Endothelial cell of umbilical vein (primary cell): ENCODE data around the gene AHI1. TPM values are rescaled to one million over a fixed set of nuclear protein-coding genes. Genes with fewer than 3 reads are reported as not detected.

Experiments used
- BruUV-seq: library from RNA; stranded (reverse); fragments of 400-500 nt; replicated peaks from 2 replicates; lab custom pipeline; 2021; lab: Mats Ljungman, UMichigan
- CTCF ChIA-PET: fragments of 300-600, 350-600 bp; sonication (Branson Sonifier 250); formaldehyde crosslinking; loops from one replicate; lab custom pipeline; 2021; ENCODE audit warnings: antibody characterized with exemption, inconsistent platforms; lab: Charles Lee
- POLR2A ChIA-PET: fragments of 300-600, 350-600 bp; sonication (Branson Sonifier 250); formaldehyde crosslinking; loops from one replicate; lab custom pipeline; 2021; ENCODE audit warnings: antibody characterized with exemption, inconsistent platforms; lab: Charles Lee
- DNase-seq: peaks from one replicate; pipeline ENCODE4 v3.0.0-alpha.2; 2011; ENCODE audit warnings: low read depth, low spot score
- FAIRE-seq: peaks from 2 replicates; lab custom pipeline; 2011; peaks lifted over from hg19 to GRCh38; lab: Jason Lieb, UNC
- H2AFZ ChIP-seq: 2 replicates; pipeline ENCODE4 v1.6.0; 2012; ENCODE audit warnings: low read depth, low read length, control low read depth, inconsistent platforms
- H3K27ac ChIP-seq: 2 replicates; pipeline ENCODE4 v1.5.1; 2011; ENCODE audit warnings: low read depth, mild to moderate bottlenecking, control low read depth, low read length, moderate library complexity; ENCODE audit not compliant: insufficient read depth
- H3K27me3 ChIP-seq, 2 experiments: 2 replicates each; pipeline versions ENCODE4 v1.6.0 to v1.6.1; 2011; ENCODE audit warnings: low read length in 2 of 2, mixed read lengths in 1 of 2; ENCODE audit not compliant: control insufficient read depth in 2 of 2, insufficient read depth in 2 of 2
- H3K36me3 ChIP-seq, 2 experiments: 2 replicates in 1 of 2; 3 replicates in 1 of 2; pipeline ENCODE4 v1.5.1; 2011; ENCODE audit warnings: low read length in 2 of 2, mild to moderate bottlenecking in 1 of 2, moderate library complexity in 1 of 2; ENCODE audit not compliant: control insufficient read depth in 2 of 2, insufficient read depth in 2 of 2; ENCODE audit errors: extremely low read depth in 1 of 2
- H3K4me1 ChIP-seq: 3 replicates; pipeline ENCODE4 v1.5.1; 2011; ENCODE audit warnings: mild to moderate bottlenecking, low read length; ENCODE audit not compliant: control insufficient read depth, insufficient read depth; ENCODE audit errors: extremely low read depth
- H3K4me2 ChIP-seq: 2 replicates; pipeline ENCODE4 v1.6.1; 2011; ENCODE audit warnings: low read length, control low read depth, mixed read lengths; ENCODE audit not compliant: insufficient read depth
- H3K4me3 ChIP-seq, 3 experiments: fragments of 200-600 bp in 1 of 3; sonication (generic), shearing (Covaris generic) in 1 of 3; replicated peaks in 1 of 3; 2 replicates each; pipeline ENCODE4 v1.5.1; 2011 to 2016; ENCODE audit warnings: control low read depth in 3 of 3, low read length in 3 of 3, mild to moderate bottlenecking in 2 of 3, inconsistent platforms in 1 of 3, low read depth in 1 of 3, moderate library complexity in 1 of 3; ENCODE audit not compliant: insufficient read depth in 1 of 3
- H3K79me2 ChIP-seq: 2 replicates; pipeline ENCODE4 v1.6.0; 2012; ENCODE audit warnings: low read length, inconsistent platforms; ENCODE audit not compliant: control insufficient read depth, insufficient read depth
- H3K9ac ChIP-seq: replicated peaks from 2 replicates; pipeline ENCODE3; 2011; ENCODE audit warnings: low read length, control low read depth; ENCODE audit not compliant: insufficient read depth; ENCODE audit errors: extremely low read depth
- H3K9me1 ChIP-seq: replicated peaks from 3 replicates; pipeline ENCODE4 v1.6.0; 2011; ENCODE audit warnings: mild to moderate bottlenecking, low read length; ENCODE audit not compliant: control insufficient read depth, insufficient read depth; ENCODE audit errors: extremely low read depth
- H3K9me3 ChIP-seq: replicated peaks from 2 replicates; pipeline ENCODE4 v1.5.1; 2012; ENCODE audit warnings: low read length, inconsistent platforms; ENCODE audit not compliant: control insufficient read depth, insufficient read depth
- H4K20me1 ChIP-seq: replicated peaks from 2 replicates; pipeline ENCODE3; 2011; ENCODE audit warnings: mild to moderate bottlenecking, low read length; ENCODE audit not compliant: control insufficient read depth, insufficient read depth; ENCODE audit errors: extremely low read depth
- CTCF ChIP-seq, 2 donors: IDR thresholded peaks; 1 replicate in 1 of 2; 2 replicates in 1 of 2; pipeline ENCODE4 v1.5.1; 2011; ENCODE audit warnings: low read length in 2 of 2, mild to moderate bottlenecking in 2 of 2, moderate library complexity in 2 of 2, control low read depth in 1 of 2, inconsistent platforms in 1 of 2, low read depth in 1 of 2; ENCODE audit not compliant: insufficient read depth in 1 of 2; ENCODE audit errors: extremely low read depth in 1 of 2
- EZH2 ChIP-seq: IDR thresholded peaks from 2 replicates; pipeline ENCODE4 v1.6.1; 2012; ENCODE audit warnings: borderline replicate concordance, low read depth, mild to moderate bottlenecking, moderate library complexity, low read length, inconsistent platforms; ENCODE audit not compliant: severe bottlenecking
- FOS ChIP-seq: IDR thresholded peaks from 2 replicates; pipeline ENCODE4 v1.6.1; 2011; ENCODE audit warnings: mild to moderate bottlenecking, low read length, moderate library complexity, borderline replicate concordance; ENCODE audit not compliant: insufficient read depth
- GATA2 ChIP-seq: IDR thresholded peaks from 2 replicates; pipeline ENCODE4 v1.7.0; 2011; ENCODE audit warnings: low read depth, mild to moderate bottlenecking, moderate library complexity, mixed read lengths, low read length; ENCODE audit not compliant: insufficient read length, insufficient read depth
- JUN ChIP-seq: IDR thresholded peaks from 2 replicates; pipeline ENCODE4 v1.6.1; 2011; ENCODE audit warnings: borderline replicate concordance, low read depth; ENCODE audit not compliant: insufficient read length, insufficient read depth
- MAX ChIP-seq: IDR thresholded peaks from 2 replicates; pipeline ENCODE4 v1.6.1; 2011; ENCODE audit not compliant: insufficient read depth, insufficient read length
- MYC ChIP-seq: IDR thresholded peaks from one replicate; pipeline ENCODE4 v1.6.1; 2011; ENCODE audit warnings: mild to moderate bottlenecking, low read depth, low read length
- POLR2A ChIP-seq: IDR thresholded peaks from 2 replicates; pipeline ENCODE4 v1.6.1; 2012; ENCODE audit warnings: low read depth, mild to moderate bottlenecking, control low read depth, low read length
- POLR2AphosphoS5 ChIP-seq: IDR thresholded peaks from 2 replicates; pipeline ENCODE4 v1.6.1; 2012; ENCODE audit warnings: low read depth, mild to moderate bottlenecking, control low read depth, low read length, moderate library complexity; ENCODE audit not compliant: insufficient read depth
- dilution Hi-C: fragments of 300-500 bp; cut with MboI; formaldehyde crosslinking; loops from one replicate; pipeline ENCODE4 v1.15.0; 2019; ENCODE audit warnings: low sequenced_read_pairs; ENCODE audit not compliant: extremely low pct_ligation_motif_present
- intact Hi-C: fragments of 100-400 bp; cut with micrococcal nuclease; formaldehyde crosslinking; loops from one replicate; pipeline ENCODE4 v1.10.0; 2022
- polyA plus RNA-seq, 4 experiments: library from polyadenylated mRNA; depleted of rRNA in 3 of 4; stranded (reverse) in 3 of 4; unstranded in 1 of 4; fragments of >200 nt; gene quantifications; 2 replicates each; pipeline versions ENCODE4 v1.2.1 to v1.2.3, GENCODE V29; 2011 to 2012; ENCODE audit warnings: missing spikeins in 1 of 4
- total RNA-seq: library from RNA; stranded (reverse); gene quantifications from 2 replicates; pipeline ENCODE4 v1.2.3, GENCODE V29; 2021

AHI1 gene
- total and polyA plus RNA-seq, 2 donors (not counting 3 experiments of a cell fraction or from before 2014, with no cell fraction given): 5.1 to 20.7 TPM

- ChIA-PET CTCF (interaction anchor here (1.5 kb wide), 1 partner anchor 168 kb away, joined by 3 read pairs; no protein-coding TSS in a partner anchor), POLR2A (no interaction called here)
- no peak for FAIRE-seq
- no peaks in the 10 kb centered on the region for H3K9me3 ChIP-seq
- no TSS peak for BruUV-seq
- no peaks in the 10 kb centered on the region for H3K36me3 ChIP-seq
- no peak overlapping the region for H3K27ac ChIP-seq
- no peak overlapping the region for H2AFZ ChIP-seq
- intact Hi-C loops (no loop called here), dilution Hi-C loops (no loop called here)
- no peaks in the 10 kb centered on the region for H3K9me1 ChIP-seq
- no peaks in the 10 kb centered on the region for H3K27me3 ChIP-seq
- H3K4me1 ChIP-seq: no peaks in the 10 kb centered on the region
- TF ChIP-seq GATA2 (no peak), MAX (no peak), EZH2 (no peak), CTCF (IDR thresholded peaks at IDR 0.05; ENCODE audit: extremely low read depth in 1 of 2, insufficient read depth in 1 of 2, low read depth in 1 of 2, low read length in 2 of 2) (no peak)
- H4K20me1 ChIP-seq: no peaks in the 10 kb centered on the region
- H3K79me2 ChIP-seq: no peaks in the 10 kb centered on the region
- H3K4me2 ChIP-seq: no peak overlapping the region
- no peak overlapping the region for H3K9ac ChIP-seq
- no peak for DNase-seq
- no peak overlapping the region for H3K4me3 ChIP-seq
Observed at GRCh38 chr6:135311446-135312200, 185.9 kb downstream of the AHI1 start.

- dilution Hi-C loops: no loop called here
- TF ChIP-seq MAX (no peak), JUN (no peak), CTCF (IDR thresholded peaks at IDR 0.05; ENCODE audit: extremely low read depth in 1 of 2, insufficient read depth in 1 of 2, low read depth in 1 of 2, low read length in 2 of 2) (no peak), POLR2AphosphoS5 (no peak), FOS (no peak), POLR2A (no peak), MYC (no peak), GATA2 (no peak), EZH2 (no peak)
- no peaks in the 10 kb centered on the region for H3K9me1 ChIP-seq
- no TSS peak for BruUV-seq
- H3K27me3 ChIP-seq: no peaks in the 10 kb centered on the region
- no peak overlapping the region for H3K9ac ChIP-seq
- intact Hi-C loops: no loop called here
- no peak overlapping the region for H3K27ac ChIP-seq
- CTCF ChIA-PET: no interaction called here
- FAIRE-seq: no peak
- H2AFZ ChIP-seq: no peak overlapping the region
- H3K4me3 ChIP-seq: no peak overlapping the region
- H3K36me3 ChIP-seq: no peaks in the 10 kb centered on the region
- DNase-seq: no peak
- H3K79me2 ChIP-seq: no peaks in the 10 kb centered on the region
- no peak overlapping the region for H3K4me2 ChIP-seq
- H3K4me1 ChIP-seq: no peaks in the 10 kb centered on the region
- H3K9me3 ChIP-seq: no peaks in the 10 kb centered on the region
- POLR2A ChIA-PET: no interaction called here
- no peaks in the 10 kb centered on the region for H4K20me1 ChIP-seq
Observed at GRCh38 chr6:135310291-135310690, 187.2 kb downstream of the AHI1 start.
